ENCODE measurements around the gene LYPLAL1.

DNA sequence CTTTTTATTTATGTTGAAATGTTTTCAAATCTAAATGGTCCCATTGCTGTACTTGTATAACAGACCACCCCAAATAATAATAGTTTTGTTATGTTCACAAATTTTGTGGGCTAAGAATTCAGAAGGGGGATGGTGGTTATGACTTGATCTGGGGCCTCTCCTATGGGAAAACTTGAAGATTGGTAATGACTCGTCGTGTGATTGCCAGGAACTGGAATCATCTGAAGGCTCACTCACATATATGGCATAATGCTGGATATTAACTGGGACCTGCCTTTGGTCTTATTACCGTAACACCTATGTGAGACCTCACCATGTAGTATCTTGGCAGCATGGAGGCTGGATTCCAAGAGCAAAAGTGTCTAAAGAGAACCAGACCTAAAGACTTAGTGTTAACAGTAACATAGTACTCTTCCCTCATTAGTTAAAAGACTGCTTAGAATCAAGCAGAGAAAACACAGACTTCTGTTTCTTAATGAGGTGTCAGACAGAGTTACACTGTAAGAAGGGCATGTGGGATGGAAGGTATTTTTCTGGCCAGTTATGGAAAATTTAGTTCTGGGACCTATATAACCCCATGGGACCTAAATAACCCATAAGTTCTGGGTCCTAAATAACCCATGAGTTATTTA is 11.9 kb downstream of the LYPLAL1 start:
- TF ChIP-seq, protein P1, sequence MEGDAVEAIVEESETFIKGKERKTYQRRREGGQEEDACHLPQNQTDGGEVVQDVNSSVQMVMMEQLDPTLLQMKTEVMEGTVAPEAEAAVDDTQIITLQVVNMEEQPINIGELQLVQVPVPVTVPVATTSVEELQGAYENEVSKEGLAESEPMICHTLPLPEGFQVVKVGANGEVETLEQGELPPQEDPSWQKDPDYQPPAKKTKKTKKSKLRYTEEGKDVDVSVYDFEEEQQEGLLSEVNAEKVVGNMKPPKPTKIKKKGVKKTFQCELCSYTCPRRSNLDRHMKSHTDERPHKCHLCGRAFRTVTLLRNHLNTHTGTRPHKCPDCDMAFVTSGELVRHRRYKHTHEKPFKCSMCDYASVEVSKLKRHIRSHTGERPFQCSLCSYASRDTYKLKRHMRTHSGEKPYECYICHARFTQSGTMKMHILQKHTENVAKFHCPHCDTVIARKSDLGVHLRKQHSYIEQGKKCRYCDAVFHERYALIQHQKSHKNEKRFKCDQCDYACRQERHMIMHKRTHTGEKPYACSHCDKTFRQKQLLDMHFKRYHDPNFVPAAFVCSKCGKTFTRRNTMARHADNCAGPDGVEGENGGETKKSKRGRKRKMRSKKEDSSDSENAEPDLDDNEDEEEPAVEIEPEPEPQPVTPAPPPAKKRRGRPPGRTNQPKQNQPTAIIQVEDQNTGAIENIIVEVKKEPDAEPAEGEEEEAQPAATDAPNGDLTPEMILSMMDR (conservative IDR thresholded peaks at IDR 0.05; ENCODE audit: low read depth, low read length), result no peak
- TF ChIP-seq EZH2 (IDR thresholded peaks at IDR 0.05; ENCODE audit: low read length, unreplicated experiment) (no peak), EZH2phosphoT487 (IDR thresholded peaks at IDR 0.05; ENCODE audit: borderline replicate concordance, low read length) (no peak)

Measured in PC-3 (cell line).